ENCODE data around the gene SLC2A14.
"Not testable (repeated sequence)": the region's sequence is repeated elsewhere in the genome, so short reads cannot be mapped to it uniquely, and the experiment has no call there.

Gene SLC2A14

DNA sequence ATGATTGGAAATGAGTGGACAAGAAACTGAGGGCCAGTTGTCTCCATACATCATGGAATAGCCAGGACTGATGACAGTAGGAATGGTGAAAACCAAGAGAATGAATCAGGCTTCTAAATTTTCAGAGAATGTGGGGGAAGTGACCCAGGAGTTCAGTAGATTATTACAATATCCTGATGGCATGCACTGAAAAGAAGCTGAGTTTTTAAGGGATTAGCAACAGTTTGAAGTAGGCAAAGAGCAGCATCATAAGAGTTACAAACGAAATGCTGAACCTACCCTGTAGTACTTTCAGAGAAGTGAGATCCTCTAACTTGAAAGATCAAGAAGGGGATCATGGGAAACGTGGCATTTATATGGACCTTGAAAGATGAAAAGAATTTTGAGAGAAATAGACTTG is 13.2 kb downstream of the SLC2A14 start:
- Histone ChIP-seq H3K9me3 (ENCODE audit: low read length) (no peaks in the 10 kb centered on the region), H3K4me3 (ENCODE audit: low read length) (no peak overlapping the region)

DNA sequence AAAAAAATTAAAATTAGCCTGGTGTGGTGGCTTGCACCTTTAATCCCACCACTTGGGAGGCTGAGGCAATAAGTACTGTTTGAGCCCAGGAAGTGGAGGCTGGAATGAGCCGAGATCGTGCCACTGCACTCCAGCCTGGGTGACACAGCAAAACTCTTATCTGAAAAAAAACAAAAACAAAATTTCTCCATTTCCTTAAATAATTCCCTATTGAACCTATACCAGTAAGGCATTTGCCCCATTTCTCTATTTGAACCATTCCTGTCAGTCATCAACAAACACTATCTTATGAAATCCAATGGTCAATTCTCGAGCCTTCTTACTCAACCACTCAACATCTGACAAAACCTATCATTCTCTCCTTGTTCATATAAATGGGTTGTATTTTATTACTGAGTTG is 14.7 kb downstream of the SLC2A14 start:
- H3K4me1 ChIP-seq (ENCODE audit: insufficient read depth, low read length) = no peaks in the 10 kb centered on the region
- H3K27me3 ChIP-seq (ENCODE audit: insufficient read depth, low read length) = no peaks in the 10 kb centered on the region
- no peaks in the 10 kb centered on the region for H3K36me3 ChIP-seq (ENCODE audit: insufficient read depth, low read length)
- H3K4me3 ChIP-seq (ENCODE audit: low read length) = no peak overlapping the region
- H2AFZ ChIP-seq (ENCODE audit: low read depth, low read length) = no peak overlapping the region
- H3K9me3 ChIP-seq (ENCODE audit: low read length) = no peaks in the 10 kb centered on the region

More for the DNA sequence above, 13.2 kb downstream of the SLC2A14 start:
- Histone ChIP-seq H2AFZ (ENCODE audit: low read depth, low read length) (no peak overlapping the region), H3K27me3 (ENCODE audit: insufficient read depth, low read length) (no peaks in the 10 kb centered on the region), H3K4me1 (ENCODE audit: insufficient read depth, low read length) (no peaks in the 10 kb centered on the region), H3K36me3 (ENCODE audit: insufficient read depth, low read length) (no peaks in the 10 kb centered on the region)

- Histone ChIP-seq H3K4me3 (ENCODE audit: low read length) (no peak overlapping the region), H3K4me1 (ENCODE audit: insufficient read depth, low read length) (no peaks in the 10 kb centered on the region), H3K27me3 (ENCODE audit: insufficient read depth, low read length) (no peaks in the 10 kb centered on the region), H3K9me3 (ENCODE audit: low read length) (no peaks in the 10 kb centered on the region), H2AFZ (ENCODE audit: low read depth, low read length) (no peak overlapping the region), H3K36me3 (ENCODE audit: insufficient read depth, low read length) (no peaks in the 10 kb centered on the region)
These were observed 16.2 kb downstream of the SLC2A14 start for GRCh38 chr12:7856516-7856915.

DNA sequence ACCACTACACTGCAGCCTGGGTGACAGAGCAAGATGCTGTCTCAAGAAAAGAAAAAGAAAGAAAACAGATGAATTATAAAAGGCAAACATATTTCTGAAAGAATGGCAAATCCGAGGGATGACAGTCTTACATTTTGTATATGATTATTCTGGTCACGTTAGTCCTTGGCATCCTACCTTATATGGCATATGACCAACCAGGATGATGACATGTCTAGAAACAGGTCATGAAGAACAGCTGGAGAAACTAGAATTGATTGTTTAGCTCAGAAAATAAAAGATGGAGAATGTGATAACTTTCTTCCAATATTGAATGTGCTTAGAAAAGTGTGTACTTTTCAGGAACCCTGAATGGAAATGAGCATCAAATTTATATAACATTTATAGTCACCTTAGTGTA is 19.2 kb downstream of the SLC2A14 start:
- no peaks in the 10 kb centered on the region for H3K36me3 ChIP-seq (ENCODE audit: insufficient read depth, low read length)
- H3K27me3 ChIP-seq (ENCODE audit: insufficient read depth, low read length) = no peaks in the 10 kb centered on the region
- no peak overlapping the region for H3K4me3 ChIP-seq (ENCODE audit: low read length)
- no peaks in the 10 kb centered on the region for H3K4me1 ChIP-seq (ENCODE audit: insufficient read depth, low read length)
- H2AFZ ChIP-seq (ENCODE audit: low read depth, low read length) = no peak overlapping the region
- H3K9me3 ChIP-seq (ENCODE audit: low read length) = no peaks in the 10 kb centered on the region

DNA sequence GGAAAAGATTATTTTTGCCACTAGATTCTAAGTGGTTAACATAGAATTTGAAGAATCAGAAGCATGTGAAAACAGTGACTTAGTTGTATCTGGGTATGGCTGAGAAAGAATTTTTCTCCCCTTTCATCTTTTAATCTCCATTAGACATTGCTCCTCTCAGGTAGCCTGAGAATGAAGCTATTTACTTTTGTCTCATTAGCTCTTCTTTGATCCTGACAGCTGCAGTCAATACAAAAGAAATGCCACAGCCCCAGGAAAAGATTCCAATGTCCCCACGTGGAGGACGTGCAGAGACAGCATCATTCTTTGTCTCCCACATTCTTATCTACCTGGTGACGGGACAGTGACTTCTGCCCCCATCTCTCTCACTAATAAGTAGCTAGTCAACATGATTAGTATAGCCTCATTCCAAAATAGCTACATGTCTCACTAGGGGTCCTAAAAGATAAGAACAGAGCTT is 21.1 kb downstream of the SLC2A14 start:
- H2AFZ ChIP-seq (ENCODE audit: low read depth, low read length); H3K27me3 ChIP-seq (ENCODE audit: insufficient read depth, low read length); H3K36me3 ChIP-seq (ENCODE audit: insufficient read depth, low read length); H3K4me3 ChIP-seq (ENCODE audit: low read length); H3K4me1 ChIP-seq (ENCODE audit: insufficient read depth, low read length); H3K9me3 ChIP-seq (ENCODE audit: low read length): not testable (repeated sequence)

DNA sequence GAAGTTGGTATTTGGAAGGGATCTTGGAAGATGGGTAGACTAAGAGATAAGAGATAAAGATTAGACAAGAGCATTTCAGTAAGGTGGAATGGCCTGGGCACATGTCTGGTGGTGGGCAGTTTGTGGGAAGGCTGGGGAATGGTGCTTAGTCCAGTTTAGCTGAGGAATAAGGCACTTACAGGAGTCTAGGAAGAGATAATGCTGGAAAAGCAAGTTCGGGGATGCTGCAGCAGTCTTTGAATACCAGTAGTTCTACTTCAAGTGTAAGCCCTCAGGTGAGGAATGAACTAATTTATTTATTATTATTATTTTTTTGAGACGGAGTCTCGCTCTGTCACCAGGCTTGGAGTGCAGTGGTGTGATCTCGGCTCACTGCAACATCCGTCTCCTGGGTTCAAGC is 22.6 kb downstream of the SLC2A14 start:
- not testable (repeated sequence) for H3K27me3 ChIP-seq (ENCODE audit: insufficient read depth, low read length); H3K36me3 ChIP-seq (ENCODE audit: insufficient read depth, low read length); H3K4me3 ChIP-seq (ENCODE audit: low read length); H3K4me1 ChIP-seq (ENCODE audit: insufficient read depth, low read length); H2AFZ ChIP-seq (ENCODE audit: low read depth, low read length); H3K9me3 ChIP-seq (ENCODE audit: low read length)

- not testable (repeated sequence) for H3K36me3 ChIP-seq (ENCODE audit: insufficient read depth, low read length); H3K4me1 ChIP-seq (ENCODE audit: insufficient read depth, low read length); H3K9me3 ChIP-seq (ENCODE audit: low read length); H3K27me3 ChIP-seq (ENCODE audit: insufficient read depth, low read length); H3K4me3 ChIP-seq (ENCODE audit: low read length); H2AFZ ChIP-seq (ENCODE audit: low read depth, low read length)
These were observed 24.7 kb downstream of the SLC2A14 start for GRCh38 chr12:7848098-7848422.

- not testable (repeated sequence) for H3K27me3 ChIP-seq (ENCODE audit: insufficient read depth, low read length); H3K9me3 ChIP-seq (ENCODE audit: low read length); H3K36me3 ChIP-seq (ENCODE audit: insufficient read depth, low read length); H3K4me1 ChIP-seq (ENCODE audit: insufficient read depth, low read length); H2AFZ ChIP-seq (ENCODE audit: low read depth, low read length); H3K4me3 ChIP-seq (ENCODE audit: low read length)
These were observed 25.3 kb downstream of the SLC2A14 start for GRCh38 chr12:7847226-7848097.

- no peak overlapping the region for H2AFZ ChIP-seq (ENCODE audit: low read depth, low read length)
- H3K4me3 ChIP-seq (ENCODE audit: low read length) = no peak overlapping the region
- no peaks in the 10 kb centered on the region for H3K36me3 ChIP-seq (ENCODE audit: insufficient read depth, low read length)
- H3K27me3 ChIP-seq (ENCODE audit: insufficient read depth, low read length) = no peaks in the 10 kb centered on the region
- no peaks in the 10 kb centered on the region for H3K9me3 ChIP-seq (ENCODE audit: low read length)
- H3K4me1 ChIP-seq (ENCODE audit: insufficient read depth, low read length) = peaks cover 6% of the 10 kb centered on the region
These were observed 28.6 kb downstream of the SLC2A14 start for GRCh38 chr12:7844116-7844515.

- H3K9me3 ChIP-seq (ENCODE audit: low read length); H3K27me3 ChIP-seq (ENCODE audit: insufficient read depth, low read length); H3K36me3 ChIP-seq (ENCODE audit: insufficient read depth, low read length); H3K4me1 ChIP-seq (ENCODE audit: insufficient read depth, low read length); H3K4me3 ChIP-seq (ENCODE audit: low read length); H2AFZ ChIP-seq (ENCODE audit: low read depth, low read length): not testable (repeated sequence)
These were observed 29.1 kb downstream of the SLC2A14 start for GRCh38 chr12:7843583-7843982.

- not testable (repeated sequence) for H3K36me3 ChIP-seq (ENCODE audit: insufficient read depth, low read length); H3K27me3 ChIP-seq (ENCODE audit: insufficient read depth, low read length); H3K4me1 ChIP-seq (ENCODE audit: insufficient read depth, low read length); H2AFZ ChIP-seq (ENCODE audit: low read depth, low read length); H3K9me3 ChIP-seq (ENCODE audit: low read length); H3K4me3 ChIP-seq (ENCODE audit: low read length)
These were observed 29.6 kb downstream of the SLC2A14 start for GRCh38 chr12:7843149-7843548.

DNA sequence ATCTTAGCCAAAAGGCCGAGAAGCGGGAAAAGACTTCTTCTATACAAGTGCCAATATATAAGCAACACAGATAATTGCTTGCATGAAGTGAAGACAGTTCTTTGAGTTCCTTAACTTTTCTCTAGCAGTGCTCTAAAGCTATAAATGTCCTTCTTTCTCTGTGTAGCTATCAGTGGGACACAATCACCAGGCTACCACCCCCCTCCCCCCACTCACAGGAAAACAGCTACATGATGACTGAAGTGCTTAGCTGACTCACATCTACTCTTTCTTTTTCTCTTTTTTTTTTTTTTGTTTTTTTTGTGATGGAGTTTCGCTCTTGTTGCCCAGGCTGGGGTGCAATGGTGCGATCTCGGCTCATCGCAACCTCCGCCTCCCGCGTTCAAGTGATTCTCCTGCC is 30.3 kb downstream of the SLC2A14 start:
- not testable (repeated sequence) for H3K4me3 ChIP-seq (ENCODE audit: low read length); H3K9me3 ChIP-seq (ENCODE audit: low read length); H3K36me3 ChIP-seq (ENCODE audit: insufficient read depth, low read length); H3K27me3 ChIP-seq (ENCODE audit: insufficient read depth, low read length); H3K4me1 ChIP-seq (ENCODE audit: insufficient read depth, low read length); H2AFZ ChIP-seq (ENCODE audit: low read depth, low read length)

- not testable (repeated sequence) for H3K36me3 ChIP-seq (ENCODE audit: insufficient read depth, low read length); H3K4me1 ChIP-seq (ENCODE audit: insufficient read depth, low read length); H2AFZ ChIP-seq (ENCODE audit: low read depth, low read length); H3K9me3 ChIP-seq (ENCODE audit: low read length); H3K4me3 ChIP-seq (ENCODE audit: low read length); H3K27me3 ChIP-seq (ENCODE audit: insufficient read depth, low read length)
These were observed 32.9 kb downstream of the SLC2A14 start for GRCh38 chr12:7839848-7840247.

GRCh38 chr12:7839226-7839625 is 33.5 kb downstream of the SLC2A14 start:
- not testable (repeated sequence) for H3K4me3 ChIP-seq (ENCODE audit: low read length); H2AFZ ChIP-seq (ENCODE audit: low read depth, low read length); H3K4me1 ChIP-seq (ENCODE audit: insufficient read depth, low read length); H3K36me3 ChIP-seq (ENCODE audit: insufficient read depth, low read length); H3K27me3 ChIP-seq (ENCODE audit: insufficient read depth, low read length); H3K9me3 ChIP-seq (ENCODE audit: low read length)
